NCI-H748 treated with DMSO at 0.1 percent for 48 hours (cell line): ENCODE data around the gene NDUFB10.
A peak's percentile ranks its signal among the peaks of the same experiment; 100 is the strongest.
"Not testable (repeated sequence)": the region's sequence is repeated elsewhere in the genome, so short reads cannot be mapped to it uniquely, and the experiment has no call there.

ENCODE experiments used
- DNase-seq: peaks from one replicate; lab custom pipeline; 2025; lab: John Stamatoyannopoulos, UW

The NDUFB10 gene

GRCh38 chr16:1959269-1960039 is at the start of gene NDUFB10:
Gene NDUFB10, plus strand, starts transcription at chr16:1959538. Its CDS starts 87 bp downstream, at chr16:1959625.
- peak; percentile 39 for DNase-seq

- DNase-seq: peak; percentile 19
Observed at GRCh38 chr16:1909561-1910231, 49.6 kb upstream of the NDUFB10 start.

GRCh38 chr16:1911467-1912214 is 47.7 kb upstream of the NDUFB10 start:
- no peak for DNase-seq

- DNase-seq: no peak
Observed at GRCh38 chr16:1912215-1912543, 47.2 kb upstream of the NDUFB10 start.

GRCh38 chr16:1913327-1914083 is 45.8 kb upstream of the NDUFB10 start:
- peak; percentile 47 for DNase-seq

GRCh38 chr16:1914084-1914608 is 45.2 kb upstream of the NDUFB10 start:
- DNase-seq: no peak

GRCh38 chr16:1914988-1915387 is 44.4 kb upstream of the NDUFB10 start:
- no peak for DNase-seq

GRCh38 chr16:1915732-1916639 is 43.4 kb upstream of the NDUFB10 start:
- DNase-seq: no peak

GRCh38 chr16:1916640-1916990 is 42.7 kb upstream of the NDUFB10 start:
- no peak for DNase-seq

- DNase-seq: no peak
Observed at GRCh38 chr16:1917056-1917664, 42.2 kb upstream of the NDUFB10 start.

- DNase-seq: no peak
Observed at GRCh38 chr16:1917665-1918350, 41.5 kb upstream of the NDUFB10 start.

GRCh38 chr16:1918351-1919326 is 40.7 kb upstream of the NDUFB10 start, which contains the start of gene HS3ST6:
Gene HS3ST6, minus strand, starts transcription at chr16:1918415. Its CDS starts 92 bp downstream, at chr16:1918323.
- no peak for DNase-seq

GRCh38 chr16:1919327-1919998 is 39.9 kb upstream of the NDUFB10 start:
- no peak for DNase-seq

- not testable (repeated sequence) for DNase-seq
Observed at GRCh38 chr16:1920122-1920521, 39.2 kb upstream of the NDUFB10 start.

GRCh38 chr16:1920727-1921171 is 38.6 kb upstream of the NDUFB10 start:
- no peak for DNase-seq

GRCh38 chr16:1922357-1922756 is 37.0 kb upstream of the NDUFB10 start:
- DNase-seq: no peak

- peak; percentile 30 for DNase-seq
Observed at GRCh38 chr16:1923299-1924034, 35.9 kb upstream of the NDUFB10 start.
